Thyroid gland (tissue), 4 donors: ENCODE data around the gene MDN1.

Source experiments
- POLR2A ChIP-seq, 2 donors: fragments of 450-650 bp; IDR thresholded peaks; one replicate each; pipeline ENCODE4 v1.6.1; 2017; ENCODE audit warnings: antibody characterized with exemption in 2 of 2, mild to moderate bottlenecking in 2 of 2, moderate library complexity in 1 of 2
- TF ChIP-seq, protein P1 (sequence below), 6 experiments: fragments of 200-600 bp in 3 of 6; fragments of 450-650 bp in 3 of 6; sonication (generic) in 3 of 6; IDR thresholded peaks; one replicate each; pipeline ENCODE4 v1.5.1; 2016 to 2019; ENCODE audit warnings: antibody characterized with exemption in 6 of 6, mild to moderate bottlenecking in 2 of 6, inconsistent platforms in 1 of 6, moderate library complexity in 1 of 6

GRCh38 chr6:89723046-89723445 lies 96.5 kb downstream of the MDN1 start:
- TF ChIP-seq POLR2A (IDR thresholded peaks at IDR 0.05), result no peak
- TF ChIP-seq, protein P1, sequence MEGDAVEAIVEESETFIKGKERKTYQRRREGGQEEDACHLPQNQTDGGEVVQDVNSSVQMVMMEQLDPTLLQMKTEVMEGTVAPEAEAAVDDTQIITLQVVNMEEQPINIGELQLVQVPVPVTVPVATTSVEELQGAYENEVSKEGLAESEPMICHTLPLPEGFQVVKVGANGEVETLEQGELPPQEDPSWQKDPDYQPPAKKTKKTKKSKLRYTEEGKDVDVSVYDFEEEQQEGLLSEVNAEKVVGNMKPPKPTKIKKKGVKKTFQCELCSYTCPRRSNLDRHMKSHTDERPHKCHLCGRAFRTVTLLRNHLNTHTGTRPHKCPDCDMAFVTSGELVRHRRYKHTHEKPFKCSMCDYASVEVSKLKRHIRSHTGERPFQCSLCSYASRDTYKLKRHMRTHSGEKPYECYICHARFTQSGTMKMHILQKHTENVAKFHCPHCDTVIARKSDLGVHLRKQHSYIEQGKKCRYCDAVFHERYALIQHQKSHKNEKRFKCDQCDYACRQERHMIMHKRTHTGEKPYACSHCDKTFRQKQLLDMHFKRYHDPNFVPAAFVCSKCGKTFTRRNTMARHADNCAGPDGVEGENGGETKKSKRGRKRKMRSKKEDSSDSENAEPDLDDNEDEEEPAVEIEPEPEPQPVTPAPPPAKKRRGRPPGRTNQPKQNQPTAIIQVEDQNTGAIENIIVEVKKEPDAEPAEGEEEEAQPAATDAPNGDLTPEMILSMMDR (IDR thresholded peaks at IDR 0.05), result no peak
